GM23338 (cell line): ENCODE results near the gene COL4A3. TPM values are rescaled to one million over a fixed set of nuclear protein-coding genes. Genes with fewer than 3 reads are reported as not detected.

ENCODE experiments used
- ATAC-seq: fragments of 200-7000 bp; cut with Tn5 transposase; 3 replicates; pipeline ENCODE4 v1.9.1; 2020
- DNase-seq: peaks from one replicate; pipeline ENCODE4 v3.0.0-alpha.2; 2015; ENCODE audit warnings: low spot score
- H2AFZ ChIP-seq: fragments of 200-600 bp; sonication (generic); 2 replicates; pipeline ENCODE4 v1.8.0; 2016; ENCODE audit warnings: antibody characterized with exemption, mild to moderate bottlenecking, moderate library complexity
- H3F3A ChIP-seq: fragments of 200-600 bp; sonication (generic); replicated peaks from 2 replicates; pipeline ENCODE4 v1.8.0; 2017; ENCODE audit warnings: antibody characterized with exemption, mixed run types, low read depth
- H3K27ac ChIP-seq: fragments of 200-600 bp; sonication (generic); 2 replicates; pipeline ENCODE4 v1.6.1; 2016; ENCODE audit warnings: low read depth
- H3K27me3 ChIP-seq: fragments of 200-600 bp; sonication (generic); 2 replicates; pipeline ENCODE4 v1.8.0; 2016; ENCODE audit warnings: mild to moderate bottlenecking, mixed run types, moderate library complexity; ENCODE audit not compliant: insufficient read depth
- H3K36me3 ChIP-seq: fragments of 200-600 bp; sonication (generic); 2 replicates; pipeline ENCODE4 v1.8.0; 2016; ENCODE audit warnings: mild to moderate bottlenecking; ENCODE audit not compliant: insufficient read depth
- H3K4me1 ChIP-seq: fragments of 200-600 bp; sonication (generic); 2 replicates; pipeline ENCODE4 v1.8.0; 2016; ENCODE audit warnings: mild to moderate bottlenecking, moderate library complexity; ENCODE audit not compliant: insufficient read depth
- H3K4me2 ChIP-seq: fragments of 200-600 bp; sonication (generic); 2 replicates; pipeline ENCODE4 v1.7.1; 2017; ENCODE audit warnings: mixed run types
- H3K4me3 ChIP-seq: fragments of 200-600 bp; sonication (generic); 2 replicates; pipeline ENCODE4 v1.6.1; 2016; ENCODE audit warnings: mixed run types
- H3K79me2 ChIP-seq: fragments of 200-600 bp; sonication (generic); replicated peaks from 2 replicates; pipeline ENCODE4 v1.8.0; 2017; ENCODE audit warnings: mild to moderate bottlenecking; ENCODE audit not compliant: insufficient read depth
- H3K9me2 ChIP-seq: fragments of 200-600 bp; sonication (generic); 2 replicates; pipeline ENCODE4 v1.8.0; 2017; ENCODE audit not compliant: insufficient read depth
- H4K20me1 ChIP-seq: fragments of 200-600 bp; sonication (generic); replicated peaks from 2 replicates; pipeline ENCODE4 v1.8.0; 2017; ENCODE audit warnings: mild to moderate bottlenecking; ENCODE audit not compliant: insufficient read depth
- H3K27ac Mint-ChIP-seq: 2 replicates; pipeline ENCODE4 v1.8.0; 2020; ENCODE audit warnings: inconsistent platforms, mild to moderate bottlenecking, moderate library complexity, mixed read lengths
- H3K27me3 Mint-ChIP-seq: 3 replicates; pipeline ENCODE4 v1.8.0; 2022; ENCODE audit warnings: low read depth, mild to moderate bottlenecking, moderate library complexity, mixed read lengths, inconsistent platforms; ENCODE audit not compliant: insufficient read depth, poor library complexity
- H3K36me3 Mint-ChIP-seq: 3 replicates; pipeline ENCODE4 v1.8.0; 2021; ENCODE audit warnings: low read depth, mild to moderate bottlenecking, inconsistent platforms, moderate library complexity, mixed read lengths
- H3K4me1 Mint-ChIP-seq: 3 replicates; pipeline ENCODE4 v1.8.0; 2020; ENCODE audit warnings: mild to moderate bottlenecking, inconsistent platforms, mixed read lengths
- H3K4me3 Mint-ChIP-seq: 3 replicates; pipeline ENCODE4 v1.8.0; 2021; ENCODE audit warnings: moderate library complexity, mild to moderate bottlenecking, inconsistent platforms, mixed read lengths
- H3K9me3 Mint-ChIP-seq: 3 replicates; pipeline ENCODE4 v1.8.0; 2020; ENCODE audit warnings: moderate library complexity, mild to moderate bottlenecking, inconsistent platforms, mixed read lengths
- CTCF ChIP-seq, 2 experiments: fragments of 200-600 bp in 1 of 2; sonication (generic) in 1 of 2; conservative IDR thresholded peaks; 2 replicates each; pipeline versions ENCODE4 v1.5.1 to v1.6.1; 2016 to 2017; ENCODE audit warnings: antibody characterized with exemption in 2 of 2, low read depth in 2 of 2, mild to moderate bottlenecking in 2 of 2, moderate library complexity in 1 of 2
- EZH2 ChIP-seq: fragments of 200-600 bp; sonication (generic); IDR thresholded peaks from one replicate; pipeline ENCODE4 v1.8.0; 2017; ENCODE audit warnings: antibody characterized with exemption, mild to moderate bottlenecking, low read depth; ENCODE audit not compliant: unreplicated experiment
- EZH2phosphoT487 ChIP-seq: fragments of 200-600 bp; sonication (generic); IDR thresholded peaks from one replicate; pipeline ENCODE4 v1.8.1; 2018; ENCODE audit warnings: antibody characterized with exemption; ENCODE audit not compliant: unreplicated experiment
- JUNB ChIP-seq: IDR thresholded peaks from one replicate; pipeline ENCODE4 v1.6.1; 2016; ENCODE audit warnings: antibody characterized with exemption; ENCODE audit not compliant: unreplicated experiment
- NANOG ChIP-seq: IDR thresholded peaks from 2 replicates; pipeline ENCODE4 v1.6.1; 2016; ENCODE audit warnings: antibody characterized with exemption, borderline replicate concordance
- POLR2AphosphoS5 ChIP-seq: IDR thresholded peaks from 2 replicates; pipeline ENCODE4 v1.6.1; 2016; ENCODE audit warnings: antibody characterized with exemption, low read depth
- REST ChIP-seq: IDR thresholded peaks from one replicate; pipeline ENCODE4 v1.6.1; 2018; ENCODE audit warnings: antibody characterized with exemption; ENCODE audit not compliant: unreplicated experiment
- ZNF114 ChIP-seq: fragments of 250-450 bp; sonication (Bioruptor Pico); IDR thresholded peaks from 2 replicates; pipeline ENCODE4 v1.5.0; 2020; ENCODE audit warnings: mild to moderate bottlenecking, moderate library complexity
- ZNF331 ChIP-seq: fragments of 250-450 bp; sonication (Bioruptor Pico); IDR thresholded peaks from 2 replicates; pipeline ENCODE4 v1.5.0; 2020; ENCODE audit warnings: low read depth, mild to moderate bottlenecking, moderate library complexity
- ZNF462 ChIP-seq: fragments of 250-450 bp; sonication (Bioruptor Pico); IDR thresholded peaks from 2 replicates; pipeline ENCODE4 v1.5.0; 2020; ENCODE audit warnings: mild to moderate bottlenecking, moderate library complexity
- polyA plus RNA-seq: library from polyadenylated mRNA; unstranded; fragments of >200 nt; fragmentation: Nextera tagmentation; extraction: Ambion mirVana; gene quantifications from 2 replicates; pipeline ENCODE4 v1.2.1, GENCODE V29; 2016
- total RNA-seq: library from RNA; depleted of rRNA; stranded (reverse); fragments of >200 nt; shearing (Covaris generic); gene quantifications from 2 replicates; pipeline ENCODE4 v1.2.3, GENCODE V29; 2014

COL4A3 gene
- total and polyA plus RNA-seq, 2 experiments from 2014 or later: 1.1 to 3.5 TPM

GRCh38 chr2:227117027-227117426 lies 47.4 kb upstream of the COL4A3 start (continued):
- TF ChIP-seq ZNF462 (no peak), JUNB (no peak), ZNF114 (CRISPR knock-in tag) (no peak), CTCF (conservative IDR thresholded peaks at IDR 0.05; ENCODE audit: low read depth in 2 of 2) (no peak), EZH2 (no peak), POLR2AphosphoS5 (no peak), EZH2phosphoT487 (no peak), NANOG (no peak)

GRCh38 chr2:227117852-227118251 lies 46.6 kb upstream of the COL4A3 start:
- Mint-ChIP-seq H3K4me1 (no peaks in the 10 kb centered on the region), H3K4me3 (no peak overlapping the region), H3K27ac (no peak overlapping the region), H3K27me3 (peaks cover 3% of the 10 kb centered on the region), H3K9me3 (no peaks in the 10 kb centered on the region), H3K36me3 (no peaks in the 10 kb centered on the region)
- Histone ChIP-seq H3K4me2 (no peak overlapping the region), H3K9me2 (no peaks in the 10 kb centered on the region), H3K79me2 (no peaks in the 10 kb centered on the region), H4K20me1 (no peaks in the 10 kb centered on the region), H3K4me1 (no peaks in the 10 kb centered on the region), H3K4me3 (no peak overlapping the region), H3K36me3 (no peaks in the 10 kb centered on the region), H3F3A (no peaks in the 10 kb centered on the region), H3K27ac (no peak overlapping the region), H2AFZ (no peak overlapping the region), H3K27me3 (no peaks in the 10 kb centered on the region)
- DNase-seq (no peak), ATAC-seq (no peak)
- TF ChIP-seq REST: no peak
- TF ChIP-seq CTCF (conservative IDR thresholded peaks at IDR 0.05; ENCODE audit: low read depth in 2 of 2): no peak
- no peak for TF ChIP-seq ZNF331
- TF ChIP-seq JUNB: no peak
- TF ChIP-seq POLR2AphosphoS5: no peak
- no peak for TF ChIP-seq ZNF114 (CRISPR knock-in tag)
